HepG2 (cell line): ENCODE results near the gene ACYP2. TPM values are rescaled to one million over a fixed set of nuclear protein-coding genes. Genes with fewer than 3 reads are reported as not detected.

Source experiments
- ATF4 ChIP-seq, 2 experiments: fragments of 450-650 bp in 1 of 2; sonication (generic) in 1 of 2; formaldehyde crosslinking; IDR thresholded peaks; 2 replicates each; pipeline versions ENCODE4 v1.5.0 to v1.8.0; 2020 to 2022; ENCODE audit warnings: mild to moderate bottlenecking in 1 of 2, missing genetic modification reagents in 1 of 2
- CEBPG ChIP-seq: IDR thresholded peaks from 2 replicates; pipeline ENCODE4 v1.6.1; 2016
- ELF3 ChIP-seq: IDR thresholded peaks from 2 replicates; pipeline ENCODE4 v1.6.1; 2016; ENCODE audit warnings: missing genetic modification reagents, missing compliant biosample characterization
- FOXP1 ChIP-seq, 2 experiments: fragments of 450-650 bp in 1 of 2; IDR thresholded peaks; 2 replicates each; pipeline ENCODE4 v1.6.1; 2017 to 2018; ENCODE audit warnings: antibody characterized with exemption in 1 of 2
- HIC2 ChIP-seq: sonication (generic); formaldehyde crosslinking; IDR thresholded peaks from 2 replicates; pipeline ENCODE4 v1.9.0; 2022; ENCODE audit warnings: low read depth, missing genetic modification reagents
- HMGA1 ChIP-seq: sonication (generic); formaldehyde crosslinking; conservative IDR thresholded peaks from 2 replicates; pipeline ENCODE4 v1.4.0; 2020; ENCODE audit warnings: missing genetic modification reagents
- MIER2 ChIP-seq: IDR thresholded peaks from 2 replicates; pipeline ENCODE4 v1.6.1; 2016; ENCODE audit warnings: missing biosample characterization, missing genetic modification reagents
- MYPOP ChIP-seq: sonication (generic); formaldehyde crosslinking; IDR thresholded peaks from 2 replicates; pipeline ENCODE4 v1.8.1; 2023; ENCODE audit warnings: mild to moderate bottlenecking, moderate library complexity, missing genetic modification reagents
- NR2F1 ChIP-seq, 2 experiments: fragments of 450-650 bp in 1 of 2; formaldehyde crosslinking in 1 of 2; IDR thresholded peaks; 2 replicates each; pipeline versions ENCODE4 v1.5.0 to v1.6.1; 2016 to 2020; ENCODE audit warnings: mild to moderate bottlenecking in 1 of 2, missing compliant biosample characterization in 1 of 2, missing genetic modification reagents in 1 of 2, moderate library complexity in 1 of 2
- PRDM4 ChIP-seq: sonication (generic); formaldehyde crosslinking; IDR thresholded peaks from 2 replicates; pipeline ENCODE4 v1.9.0; 2021; ENCODE audit warnings: missing genetic modification reagents, borderline replicate concordance
- SMARCE1 ChIP-seq: fragments of 450-650 bp; IDR thresholded peaks from 2 replicates; pipeline ENCODE4 v1.6.1; 2017; ENCODE audit warnings: borderline replicate concordance
- YY1 ChIP-seq: IDR thresholded peaks from 2 replicates; pipeline ENCODE4 v1.6.1; 2011; ENCODE audit warnings: low read length, low read depth, moderate library complexity, mild to moderate bottlenecking; ENCODE audit not compliant: insufficient read depth, insufficient replicate concordance
- ZBTB38 ChIP-seq: sonication (generic); formaldehyde crosslinking; IDR thresholded peaks from 2 replicates; pipeline ENCODE4 v1.5.1; 2020; ENCODE audit warnings: mild to moderate bottlenecking, missing genetic modification reagents
- ZBTB42 ChIP-seq: sonication (generic); formaldehyde crosslinking; IDR thresholded peaks from 2 replicates; pipeline ENCODE4 v1.5.0; 2020; ENCODE audit warnings: mild to moderate bottlenecking, missing genetic modification reagents
- ZMYM3 ChIP-seq: sonication (generic); formaldehyde crosslinking; IDR thresholded peaks from 2 replicates; pipeline ENCODE4 v1.5.1; 2020; ENCODE audit warnings: mild to moderate bottlenecking, missing genetic modification reagents
- ZNF317 ChIP-seq: sonication (generic); formaldehyde crosslinking; IDR thresholded peaks from 2 replicates; pipeline ENCODE4 v1.5.0; 2020; ENCODE audit warnings: mild to moderate bottlenecking, missing genetic modification reagents
- ZNF33B ChIP-seq: sonication (generic); formaldehyde crosslinking; IDR thresholded peaks from 2 replicates; pipeline ENCODE4 v1.5.1; 2020; ENCODE audit warnings: mild to moderate bottlenecking, missing genetic modification reagents
- ZNF549 ChIP-seq: sonication (generic); formaldehyde crosslinking; IDR thresholded peaks from 2 replicates; pipeline ENCODE4 v1.5.0; 2020; ENCODE audit warnings: missing genetic modification reagents
- polyA plus RNA-seq, 8 experiments: library from polyadenylated mRNA; depleted of rRNA in 3 of 8; stranded (reverse) in 7 of 8; unstranded in 1 of 8; fragments of >200 nt; fragmentation: Illumina TruSeq in 4 of 8; extraction: Trizol in 4 of 8; gene quantifications; 2 replicates each; pipeline versions ENCODE4 v1.2.1 to v1.2.3, GENCODE V29; 2011 to 2016; ENCODE audit warnings: low read depth in 4 of 8, missing spikeins in 1 of 8, mixed read lengths in 1 of 8; ENCODE audit not compliant: insufficient read depth in 1 of 8
- total RNA-seq, 5 experiments: library from RNA; depleted of rRNA; stranded (reverse); fragments of >200 nt; fragmentation: Illumina TruSeq; extraction: Trizol; gene quantifications; 2 replicates each; pipeline ENCODE4 v1.2.3, GENCODE V29; 2016; ENCODE audit warnings: low read depth in 1 of 5
- TF ChIP-seq, protein P1 (sequence below): sonication (generic); formaldehyde crosslinking; IDR thresholded peaks from 2 replicates; pipeline ENCODE4 v1.5.0; 2020; ENCODE audit warnings: missing genetic modification reagents
- TF ChIP-seq, protein P2 (sequence below): sonication (generic); formaldehyde crosslinking; IDR thresholded peaks from 2 replicates; pipeline ENCODE4 v1.5.1; 2020; ENCODE audit warnings: missing genetic modification reagents, mild to moderate bottlenecking, borderline replicate concordance
- TF ChIP-seq, protein P3 (sequence below): sonication (generic); formaldehyde crosslinking; IDR thresholded peaks from 2 replicates; pipeline ENCODE4 v1.5.0; 2020; ENCODE audit warnings: missing genetic modification reagents

Gene ACYP2
- total and polyA plus RNA-seq, 2 of the 13 experiments (the other 11 are each of a cell fraction or from before 2014, with no cell fraction given), result 12.3 to 12.7 TPM

DNA sequence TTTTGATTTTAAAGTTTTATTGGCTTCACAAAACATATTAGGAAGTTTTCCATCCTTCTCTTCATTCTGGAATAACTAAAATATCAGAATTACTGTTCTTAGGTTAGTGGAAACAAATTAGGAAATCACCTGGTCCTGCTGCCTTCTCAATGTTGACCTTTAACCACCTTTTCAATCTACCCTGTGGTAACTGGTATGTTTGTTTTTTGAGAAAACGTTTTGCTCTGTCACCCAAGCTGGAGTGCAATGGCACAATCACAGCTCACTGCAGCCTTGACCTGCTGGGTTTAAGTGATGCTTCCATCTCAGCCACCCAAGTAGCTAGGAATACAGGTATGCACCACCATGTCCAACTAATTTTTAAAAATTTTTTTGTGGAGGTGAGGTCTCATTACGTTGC, 28.4 kb downstream of the ACYP2 start (continued):
- TF ChIP-seq, protein P1, sequence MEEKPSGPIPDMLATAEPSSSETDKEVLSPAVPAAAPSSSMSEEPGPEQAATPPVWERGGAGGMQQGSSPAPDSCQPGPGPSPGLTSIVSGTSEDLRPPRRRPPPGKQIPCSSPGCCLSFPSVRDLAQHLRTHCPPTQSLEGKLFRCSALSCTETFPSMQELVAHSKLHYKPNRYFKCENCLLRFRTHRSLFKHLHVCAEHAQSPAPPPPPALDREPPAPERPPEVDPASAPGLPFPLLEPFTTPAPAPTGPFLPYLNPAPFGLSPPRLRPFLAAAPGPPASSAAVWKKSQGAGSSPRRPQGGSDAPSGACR (CRISPR knock-in tag), result 0 out of 2 replicates have a peak, but pooled peaks have one; percentile 61
- TF ChIP-seq PRDM4 (CRISPR knock-in tag) (no peak), HMGA1 (CRISPR knock-in tag) (no peak), ZNF33B (CRISPR knock-in tag) (no peak), MIER2 (CRISPR knock-in tag) (no peak), YY1 (no peak), NR2F1 (CRISPR knock-in tag; IDR thresholded peaks at IDR 0.05) (peak; percentile 69 to 73), ELF3 (CRISPR knock-in tag) (peak; percentile 20; the same call in 1 of the 2 replicates), MYPOP (CRISPR knock-in tag) (no peak), ZMYM3 (CRISPR knock-in tag) (peak; percentile 44; the same call in 1 of the 2 replicates), SMARCE1 (no peak), FOXP1 (IDR thresholded peaks at IDR 0.05) (no peak), FOXP1 (CRISPR knock-in tag; IDR thresholded peaks at IDR 0.05) (peak; percentile 34; the same call in 1 of the 2 replicates), ZNF317 (CRISPR knock-in tag) (0 out of 2 replicates have a peak, but pooled peaks have one; percentile 35), ZBTB38 (no peak), ATF4 (CRISPR knock-in tag; IDR thresholded peaks at IDR 0.05) (no peak), ZNF549 (no peak), ZBTB42 (CRISPR knock-in tag) (no peak), CEBPG (CRISPR knock-in tag) (peak; percentile 82), HIC2 (CRISPR knock-in tag) (no peak; the same call in 1 of the 2 replicates)
- TF ChIP-seq, protein P2, sequence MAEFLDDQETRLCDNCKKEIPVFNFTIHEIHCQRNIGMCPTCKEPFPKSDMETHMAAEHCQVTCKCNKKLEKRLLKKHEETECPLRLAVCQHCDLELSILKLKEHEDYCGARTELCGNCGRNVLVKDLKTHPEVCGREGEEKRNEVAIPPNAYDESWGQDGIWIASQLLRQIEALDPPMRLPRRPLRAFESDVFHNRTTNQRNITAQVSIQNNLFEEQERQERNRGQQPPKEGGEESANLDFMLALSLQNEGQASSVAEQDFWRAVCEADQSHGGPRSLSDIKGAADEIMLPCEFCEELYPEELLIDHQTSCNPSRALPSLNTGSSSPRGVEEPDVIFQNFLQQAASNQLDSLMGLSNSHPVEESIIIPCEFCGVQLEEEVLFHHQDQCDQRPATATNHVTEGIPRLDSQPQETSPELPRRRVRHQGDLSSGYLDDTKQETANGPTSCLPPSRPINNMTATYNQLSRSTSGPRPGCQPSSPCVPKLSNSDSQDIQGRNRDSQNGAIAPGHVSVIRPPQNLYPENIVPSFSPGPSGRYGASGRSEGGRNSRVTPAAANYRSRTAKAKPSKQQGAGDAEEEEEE (CRISPR knock-in tag), result no peak
- TF ChIP-seq, protein P3, sequence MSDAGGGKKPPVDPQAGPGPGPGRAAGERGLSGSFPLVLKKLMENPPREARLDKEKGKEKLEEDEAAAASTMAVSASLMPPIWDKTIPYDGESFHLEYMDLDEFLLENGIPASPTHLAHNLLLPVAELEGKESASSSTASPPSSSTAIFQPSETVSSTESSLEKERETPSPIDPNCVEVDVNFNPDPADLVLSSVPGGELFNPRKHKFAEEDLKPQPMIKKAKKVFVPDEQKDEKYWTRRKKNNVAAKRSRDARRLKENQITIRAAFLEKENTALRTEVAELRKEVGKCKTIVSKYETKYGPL (CRISPR knock-in tag), result no peak
